ENCODE results near the gene HES4. TPM values are rescaled to one million over a fixed set of nuclear protein-coding genes. Genes with fewer than 3 reads are reported as not detected.

HES4 gene
- polyA plus RNA-seq, 1 of the 3 experiments (the other 2 are of a cell fraction), result 4.7 TPM

- H3K4me2 ChIP-seq, result no peak overlapping the region
- WGBS (ENCODE audit: low lambda C conversion rate), result 82% methylated on average over 2 of the region's 23 CpGs
These were observed 32.2 kb downstream of the HES4 start for GRCh38 chr1:967466-968343.

GRCh38 chr1:966704-967300 lies 33.1 kb downstream of the HES4 start:
- no peaks in the 10 kb centered on the region for H3F3A ChIP-seq (replicated peaks; ENCODE audit: insufficient read depth)
- H3K4me2 ChIP-seq, result no peak overlapping the region
- no peak for DNase-seq
- POLR2A ChIA-PET, result no interaction called here
- peaks cover 0 to 14% of the 10 kb centered on the region in 2 experiments for H3K36me3 ChIP-seq (replicated peaks in 1 of 2; ENCODE audit: control insufficient read depth in 1 of 2, insufficient read depth in 2 of 2, low read length in 1 of 2)
- WGBS (ENCODE audit: low lambda C conversion rate), result 89% methylated on average over 24 of the region's 60 CpGs
- peaks cover 0 to under 1% of the 10 kb centered on the region in 2 experiments; a peak in 1 of 4 replicates for H3K4me1 ChIP-seq (ENCODE audit: control insufficient read depth in 1 of 2, insufficient read depth in 2 of 2, low read depth in 1 of 2, low read length in 1 of 2)
- CTCF ChIA-PET, result interaction anchor here (1.7 kb wide), 1 partner anchor 61 kb away, joined by 8 read pairs; no protein-coding TSS in a partner anchor
- H3K79me2 ChIP-seq (ENCODE audit: insufficient read depth), result no peaks in the 10 kb centered on the region
- H3K9me2 ChIP-seq, result no peaks in the 10 kb centered on the region
- H3K27ac ChIP-seq (ENCODE audit: low read depth in 2 of 2, low read length in 1 of 2), result no peak overlapping the region
- no peak overlapping the region for H3K4me3 ChIP-seq (ENCODE audit: low read depth in 2 of 2, low read length in 1 of 2)
- H3K27me3 ChIP-seq (ENCODE audit: insufficient read depth), result no peaks in the 10 kb centered on the region
- H3K9me3 ChIP-seq, result no peaks in the 10 kb centered on the region
- H2AFZ ChIP-seq (ENCODE audit: low read depth), result no peak overlapping the region
- no peak overlapping the region for H3K9ac ChIP-seq
- no peaks in the 10 kb centered on the region for H4K20me1 ChIP-seq (ENCODE audit: insufficient read depth)
- TF ChIP-seq MAX (IDR thresholded peaks at IDR 0.05; ENCODE audit: low read depth), result no peak
- TF ChIP-seq ZBTB33 (IDR thresholded peaks at IDR 0.05; ENCODE audit: borderline replicate concordance, low read depth), result no peak
- TF ChIP-seq MXI1 (IDR thresholded peaks at IDR 0.05; ENCODE audit: low read depth, low read length), result no peak
- TF ChIP-seq IRF3 (IDR thresholded peaks at IDR 0.05; ENCODE audit: low read depth, low read length), result no peak
- no peak for TF ChIP-seq EZH2phosphoT487 (IDR thresholded peaks at IDR 0.05; ENCODE audit: borderline replicate concordance, low read depth)
- TF ChIP-seq NRF1 (IDR thresholded peaks at IDR 0.05; ENCODE audit: low read depth, low read length), result no peak
- TF ChIP-seq FOSL2 (IDR thresholded peaks at IDR 0.05; ENCODE audit: borderline replicate concordance, low read depth), result no peak
- TF ChIP-seq USF2 (IDR thresholded peaks at IDR 0.05; ENCODE audit: borderline replicate concordance, low read depth, low read length), result no peak
- no peak for TF ChIP-seq GABPA (IDR thresholded peaks at IDR 0.05; ENCODE audit: low read depth)
- TF ChIP-seq EP300 (IDR thresholded peaks at IDR 0.05; ENCODE audit: borderline replicate concordance in 1 of 2, low read depth in 1 of 2, low read length in 1 of 2), result no peak
- TF ChIP-seq RCOR1 (IDR thresholded peaks at IDR 0.05; ENCODE audit: low read length), result no peak

More at GRCh38 chr1:967466-968343, 32.2 kb downstream of the HES4 start:
- Histone ChIP-seq H3K4me3 (ENCODE audit: low read depth in 2 of 2, low read length in 1 of 2) (no peak overlapping the region), H3K27ac (ENCODE audit: low read depth in 2 of 2, low read length in 1 of 2) (no peak overlapping the region), H3F3A (replicated peaks; ENCODE audit: insufficient read depth) (no peaks in the 10 kb centered on the region), H3K79me2 (ENCODE audit: insufficient read depth) (no peaks in the 10 kb centered on the region), H3K9me2 (no peaks in the 10 kb centered on the region), H4K20me1 (ENCODE audit: insufficient read depth) (no peaks in the 10 kb centered on the region), H3K27me3 (ENCODE audit: insufficient read depth) (no peaks in the 10 kb centered on the region), H3K9ac (no peak overlapping the region), H3K36me3 (replicated peaks in 1 of 2; ENCODE audit: control insufficient read depth in 1 of 2, insufficient read depth in 2 of 2, low read length in 1 of 2) (peaks cover 0 to 13% of the 10 kb centered on the region in 2 experiments), H2AFZ (ENCODE audit: low read depth) (no peak overlapping the region), H3K4me1 (ENCODE audit: control insufficient read depth in 1 of 2, insufficient read depth in 2 of 2, low read depth in 1 of 2, low read length in 1 of 2) (no peaks in the 10 kb centered on the region), H3K9me3 (no peaks in the 10 kb centered on the region)
- ChIA-PET POLR2A (interaction anchor here (0.8 kb wide), 1 partner anchor 9 kb away, joined by 5 read pairs; no protein-coding TSS in a partner anchor), CTCF (interaction anchor here (0.8 to 1.7 kb wide), 3 partner anchors 8 to 62 kb away, joined by 3 to 8 read pairs (median 3); no protein-coding TSS in a partner anchor)
- TF ChIP-seq RCOR1 (IDR thresholded peaks at IDR 0.05; ENCODE audit: low read length), result no peak
- no peak for TF ChIP-seq USF2 (IDR thresholded peaks at IDR 0.05; ENCODE audit: borderline replicate concordance, low read depth, low read length)
- no peak for TF ChIP-seq RFX5 (IDR thresholded peaks at IDR 0.05; ENCODE audit: low read length)
- TF ChIP-seq FOXM1 (IDR thresholded peaks at IDR 0.05; ENCODE audit: low read depth), result no peak
- TF ChIP-seq SMC3 (IDR thresholded peaks at IDR 0.05; ENCODE audit: low read depth, low read length), result no peak
- no peak for DNase-seq
